GM18519 (cell line): ENCODE data around the gene DNASE1L2.

Experiments
- ATAC-seq: cut with Tn5 transposase; IDR thresholded peaks from one replicate; pipeline ENCODE4 v1.9.1; 2021; ENCODE audit warnings: mild to moderate bottlenecking, moderate library complexity; ENCODE audit not compliant: unreplicated experiment, low FRiP score

DNASE1L2 gene, protein sequence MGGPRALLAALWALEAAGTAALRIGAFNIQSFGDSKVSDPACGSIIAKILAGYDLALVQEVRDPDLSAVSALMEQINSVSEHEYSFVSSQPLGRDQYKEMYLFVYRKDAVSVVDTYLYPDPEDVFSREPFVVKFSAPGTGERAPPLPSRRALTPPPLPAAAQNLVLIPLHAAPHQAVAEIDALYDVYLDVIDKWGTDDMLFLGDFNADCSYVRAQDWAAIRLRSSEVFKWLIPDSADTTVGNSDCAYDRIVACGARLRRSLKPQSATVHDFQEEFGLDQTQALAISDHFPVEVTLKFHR

DNA sequence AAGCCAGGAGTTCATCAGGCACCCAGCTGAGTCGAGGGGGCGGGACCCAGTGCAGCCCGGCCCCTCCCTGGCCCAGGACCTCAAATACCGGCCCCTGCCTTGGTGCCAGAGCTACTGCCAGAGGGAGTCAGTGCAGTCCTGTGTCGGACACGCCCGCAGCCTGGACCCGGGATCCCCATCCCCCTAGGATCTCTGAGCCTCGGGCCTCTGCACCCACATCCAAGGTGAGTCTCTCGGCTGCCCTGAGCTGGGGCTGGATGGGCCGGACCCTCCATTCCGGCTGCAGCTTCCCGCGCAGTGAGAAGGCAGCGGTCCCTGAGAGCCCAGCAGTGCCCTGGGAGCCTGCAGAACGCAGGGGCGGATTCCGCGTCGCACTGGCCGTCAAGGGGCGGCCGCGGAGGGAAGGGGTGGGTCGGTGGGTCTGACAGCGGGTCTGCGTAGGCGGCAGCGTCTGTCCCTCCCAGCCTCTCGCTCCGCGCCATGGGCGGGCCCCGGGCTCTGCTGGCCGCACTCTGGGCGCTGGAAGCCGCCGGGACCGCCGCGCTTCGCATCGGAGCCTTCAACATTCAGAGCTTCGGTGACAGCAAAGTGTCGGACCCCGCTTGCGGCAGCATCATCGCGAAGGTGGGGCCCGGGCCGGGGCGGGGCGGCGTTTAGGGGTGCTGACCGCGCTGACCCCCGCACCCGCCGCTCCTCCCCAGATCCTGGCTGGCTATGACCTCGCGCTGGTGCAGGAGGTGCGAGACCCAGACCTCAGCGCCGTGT lies at the start of gene DNASE1L2:
DNASE1L2 (plus strand) TSS at position 108 of the 765 bp plus-strand sequence; CDS start at position 481, 373 bp downstream.
- ATAC-seq, result no peak

DNA sequence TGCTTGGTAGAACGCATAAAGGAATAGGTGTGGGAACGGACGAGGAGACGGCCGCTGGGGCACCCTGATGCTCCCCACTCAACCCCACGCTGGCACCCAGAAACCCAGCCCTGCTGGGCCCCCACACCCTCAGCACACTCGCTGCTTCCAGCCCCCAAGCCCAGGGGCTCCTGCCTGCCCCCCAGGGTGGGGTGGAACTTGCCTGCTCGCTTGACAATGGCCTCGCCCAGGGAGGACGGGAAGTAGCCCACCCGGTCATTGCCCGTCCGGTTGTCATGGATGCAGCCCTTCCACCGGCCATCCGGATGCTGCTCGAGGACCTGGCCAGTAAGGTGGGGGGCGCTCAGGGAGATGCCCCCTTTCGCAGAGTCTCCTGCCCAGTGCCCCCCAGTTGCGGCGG lies 49.7 kb upstream of the DNASE1L2 start:
- no peak for ATAC-seq

DNA sequence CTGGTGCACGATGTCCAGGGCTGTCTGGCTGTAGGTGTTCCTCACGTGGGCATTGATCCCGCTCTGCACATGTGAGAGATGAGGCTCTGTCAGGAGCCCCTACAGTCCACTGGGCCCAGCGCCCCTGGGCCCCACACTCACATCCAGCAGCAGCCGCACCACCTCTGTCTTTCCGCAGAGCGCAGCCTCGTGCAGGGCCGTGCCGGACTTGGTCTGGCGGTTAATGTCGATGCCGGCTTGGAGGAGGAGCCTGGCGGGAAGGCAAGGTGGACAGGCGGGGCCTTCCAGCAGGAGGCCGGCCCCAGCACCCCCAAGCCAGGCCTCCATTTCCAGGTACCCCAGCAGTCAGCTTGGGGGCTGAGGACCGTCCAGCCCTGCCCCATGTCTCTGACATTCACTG lies 49.0 kb upstream of the DNASE1L2 start:
- ATAC-seq, result no peak

DNA sequence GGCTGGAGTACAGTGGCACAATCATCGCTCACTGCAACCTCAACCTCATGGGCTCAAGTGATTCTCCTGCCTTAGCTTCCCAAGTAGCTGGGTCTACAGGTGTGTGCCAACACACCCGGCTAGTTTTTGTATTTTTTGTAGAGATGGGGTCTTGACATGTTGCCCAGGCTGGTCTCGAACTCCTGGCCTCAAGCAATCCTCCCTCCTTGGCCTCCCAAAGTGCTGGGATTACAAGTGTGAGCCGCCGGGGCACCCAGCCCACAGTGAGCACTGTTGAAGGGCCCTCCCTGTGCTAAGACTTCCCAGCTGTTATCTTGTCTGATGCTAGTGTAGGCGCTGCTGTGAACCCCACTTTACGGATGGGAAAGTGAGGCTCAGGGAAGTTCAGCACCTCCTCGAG lies 47.8 kb upstream of the DNASE1L2 start:
- no peak for ATAC-seq

DNA sequence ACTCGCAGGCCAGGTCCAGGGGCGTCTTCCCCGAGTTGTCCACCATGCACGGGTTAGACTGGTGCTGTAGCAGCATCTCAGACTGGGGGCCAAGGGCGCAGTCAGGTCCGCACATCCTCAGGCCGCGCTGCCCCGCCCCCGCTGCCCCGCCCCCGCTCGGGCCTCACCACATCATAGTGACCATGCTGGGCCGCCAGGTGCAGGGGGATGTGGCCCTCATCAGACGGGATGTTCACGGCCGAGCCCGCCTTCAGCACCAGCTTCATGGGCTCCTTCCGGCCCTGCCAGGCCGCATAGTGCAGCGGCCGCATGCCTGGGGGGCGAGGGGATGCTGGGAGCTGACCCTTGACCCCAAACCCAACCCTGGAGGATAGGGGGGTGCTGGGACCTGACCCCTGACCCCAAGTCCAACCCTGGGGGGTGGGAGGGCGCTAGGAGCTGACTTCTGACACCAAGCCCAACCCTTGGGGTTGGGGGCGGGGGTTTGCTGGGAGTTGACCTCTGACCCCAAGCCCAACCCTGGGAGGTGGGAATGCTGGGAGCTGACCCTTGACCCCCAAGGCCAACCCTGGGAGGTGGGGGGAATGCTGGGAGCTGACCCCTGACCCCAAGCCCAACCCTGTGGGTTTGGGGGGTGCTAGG lies 46.9 kb upstream of the DNASE1L2 start:
- ATAC-seq, result no peak

DNA sequence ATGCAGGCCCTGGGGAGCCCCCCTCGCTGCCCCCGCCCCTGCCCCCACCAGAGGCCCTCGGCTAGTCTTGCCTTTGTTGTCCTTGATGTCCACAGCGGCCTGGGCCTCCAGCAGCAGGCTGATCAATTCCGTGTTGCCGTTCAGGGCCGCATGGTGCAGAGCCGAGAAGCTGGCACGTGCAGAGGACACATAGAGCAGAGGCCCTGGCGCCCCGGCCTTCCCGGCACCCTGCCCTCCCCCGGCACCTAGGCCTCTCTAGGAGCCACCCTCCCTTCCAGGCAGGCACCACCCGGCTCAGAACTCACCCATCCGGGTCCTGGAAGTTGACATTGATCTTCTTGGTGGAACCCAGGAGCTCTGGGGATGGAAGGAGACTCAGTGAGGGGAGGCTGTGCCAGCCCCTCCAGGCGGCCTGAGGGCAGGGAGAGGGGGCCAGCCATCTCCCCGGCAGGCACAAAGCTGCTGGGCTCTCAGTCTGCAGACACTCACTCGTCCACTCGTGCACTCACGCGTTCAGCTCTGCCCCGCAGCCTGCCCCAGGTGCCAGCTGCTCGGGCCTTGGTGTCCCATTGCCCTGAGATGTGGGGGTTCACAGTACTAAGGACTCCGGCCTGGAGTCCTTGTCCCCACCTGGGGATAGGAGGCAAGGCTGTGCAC lies 46.1 kb upstream of the DNASE1L2 start:
- ATAC-seq, result no peak

DNA sequence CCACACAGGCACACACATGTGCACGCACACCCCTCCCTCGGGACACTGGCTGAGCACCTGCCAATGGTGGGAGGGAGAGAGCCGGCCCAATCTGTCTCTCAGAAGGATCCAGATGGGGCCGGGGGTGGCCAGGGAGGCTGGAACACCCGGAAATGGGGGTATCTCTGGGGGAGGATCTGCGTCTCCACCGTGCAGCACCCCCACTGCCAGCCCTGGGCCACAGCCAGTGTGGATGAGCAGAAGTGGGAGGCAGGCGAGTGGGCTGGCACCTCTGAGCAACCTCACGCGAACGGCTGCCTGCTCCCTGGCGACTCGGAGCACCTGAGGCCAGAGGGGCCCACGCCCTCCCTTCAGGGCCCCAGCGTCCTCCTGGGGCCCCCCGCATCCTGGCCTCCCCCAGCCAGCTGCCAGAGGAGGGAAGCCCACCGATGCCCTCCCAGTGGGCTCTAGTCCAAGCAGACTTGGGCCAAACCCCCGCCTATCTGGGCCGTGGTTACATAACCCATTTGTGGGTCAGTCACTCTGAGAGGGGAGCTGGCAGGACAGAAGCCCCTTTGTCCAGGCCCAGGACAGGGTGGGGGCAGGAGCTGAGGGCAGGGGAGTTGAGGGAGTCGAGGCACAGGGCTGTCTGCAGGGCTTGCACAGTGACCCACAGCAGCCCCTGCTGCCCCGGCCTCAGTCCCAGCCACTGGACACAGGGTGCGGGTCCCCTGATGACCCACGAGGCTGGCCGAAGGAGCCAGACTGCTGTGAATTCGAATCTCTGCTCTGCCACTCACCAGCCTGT lies 45.4 kb upstream of the DNASE1L2 start:
- ATAC-seq, result no peak

DNA sequence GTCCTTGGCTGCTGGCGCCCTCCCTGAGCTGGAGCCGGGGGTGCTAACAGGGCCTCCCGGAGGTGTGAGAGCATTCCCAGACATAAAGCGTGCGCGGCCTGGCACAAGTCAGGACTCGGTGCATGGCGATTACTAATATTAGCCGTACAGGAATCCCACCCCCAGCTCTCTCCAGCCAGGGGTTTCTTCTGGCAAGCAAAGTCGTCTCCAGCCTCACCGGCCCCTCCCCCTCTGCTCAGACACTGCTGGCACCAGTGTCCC lies 44.9 kb upstream of the DNASE1L2 start:
- no peak for ATAC-seq

DNA sequence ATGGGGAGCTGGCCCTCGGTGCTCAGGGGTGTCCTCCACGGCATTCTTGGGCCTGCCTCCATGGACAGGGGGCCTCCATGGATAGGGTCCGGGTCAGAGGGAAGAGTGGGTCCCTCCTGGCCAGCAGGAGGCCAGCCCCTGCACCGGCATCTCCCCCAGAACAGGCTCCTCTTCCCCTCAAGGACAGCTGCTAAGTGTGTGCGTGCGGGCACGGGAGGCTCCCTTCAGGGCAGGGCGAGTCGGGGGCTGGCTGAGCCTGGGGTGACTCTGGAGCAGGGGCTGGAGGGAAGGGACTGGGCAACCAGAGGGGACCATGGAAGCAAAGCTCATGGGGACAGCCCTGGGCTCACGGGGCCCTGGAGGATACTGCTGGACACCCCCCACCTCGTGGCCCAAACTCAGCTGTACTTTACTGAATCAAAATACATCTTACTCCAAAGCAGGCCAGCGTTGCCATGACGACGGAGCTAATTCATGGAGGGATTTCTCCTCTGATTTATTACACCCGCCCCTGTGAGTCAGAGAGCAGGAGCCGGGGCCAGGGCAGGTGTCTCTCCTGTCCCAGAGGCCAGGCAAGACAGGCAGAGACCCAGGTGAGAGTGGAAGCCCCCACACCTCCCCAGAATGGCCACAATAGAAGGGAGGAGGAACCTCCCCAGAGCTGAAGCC lies 41.9 kb upstream of the DNASE1L2 start:
- no peak for ATAC-seq

DNA sequence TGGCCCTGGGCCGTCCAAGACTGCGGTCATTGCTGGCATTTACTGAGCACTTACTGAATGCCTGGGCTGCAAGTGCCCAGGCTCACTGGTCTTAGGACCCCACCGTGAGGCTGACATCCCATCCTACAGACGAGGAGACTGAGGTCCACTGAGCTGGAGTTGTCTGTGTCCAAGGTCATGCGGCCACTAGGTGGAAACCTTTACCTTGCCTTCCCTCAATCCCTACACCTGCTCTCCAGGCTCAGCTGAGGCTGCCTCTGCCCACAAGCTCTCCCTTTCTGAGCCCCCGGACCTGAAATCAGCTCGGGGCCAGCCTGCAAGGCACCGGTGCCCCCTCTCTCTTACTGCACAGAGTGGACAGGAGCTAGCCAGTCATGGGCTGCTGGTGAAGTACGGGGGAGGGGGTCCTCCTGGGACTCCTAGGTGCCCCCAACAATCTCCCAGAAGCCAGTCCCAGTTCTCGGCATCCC lies 41.4 kb upstream of the DNASE1L2 start:
- no peak for ATAC-seq

DNA sequence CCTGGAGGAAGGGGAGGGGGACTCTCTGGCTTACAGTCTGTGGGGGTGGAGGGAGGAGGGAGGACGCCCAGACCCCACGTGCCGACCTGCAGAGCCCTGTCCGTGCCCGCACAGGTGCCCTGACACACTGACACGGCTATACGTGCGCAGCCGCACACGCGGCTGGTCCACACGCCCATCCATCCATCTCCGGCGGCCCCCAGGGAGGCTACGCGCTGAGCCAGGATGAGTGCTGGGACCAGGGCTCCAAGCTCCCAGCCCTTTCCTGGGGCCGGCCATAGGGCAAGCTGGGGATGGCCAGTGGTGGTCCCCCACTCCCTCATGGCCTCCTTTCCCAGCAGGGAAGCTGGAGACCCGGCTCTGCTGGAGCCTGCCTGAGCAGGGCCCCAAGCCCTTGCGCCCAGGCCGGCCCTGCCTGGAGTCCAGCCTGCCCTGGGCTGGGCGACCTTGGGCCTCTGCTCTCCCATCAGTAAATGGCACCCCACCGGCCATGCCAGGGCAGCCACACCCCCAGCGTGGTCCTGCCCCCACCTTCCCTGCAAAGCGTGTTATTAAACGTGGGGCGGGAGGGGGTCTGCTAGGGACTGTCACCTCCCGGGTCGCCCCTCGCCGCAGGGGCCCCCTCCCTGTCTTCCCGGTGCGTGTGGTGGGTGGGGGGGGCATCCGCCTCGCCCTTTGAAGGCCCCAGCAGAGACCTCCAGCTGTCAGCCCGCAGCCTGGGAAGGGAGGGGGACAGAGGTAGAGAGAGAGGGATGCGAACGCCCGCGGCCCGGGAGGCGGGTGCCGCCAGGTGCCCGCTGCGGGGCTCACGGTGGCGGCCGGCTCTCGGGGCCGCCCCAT lies 40.7 kb upstream of the DNASE1L2 start:
- ATAC-seq, result no peak

DNA sequence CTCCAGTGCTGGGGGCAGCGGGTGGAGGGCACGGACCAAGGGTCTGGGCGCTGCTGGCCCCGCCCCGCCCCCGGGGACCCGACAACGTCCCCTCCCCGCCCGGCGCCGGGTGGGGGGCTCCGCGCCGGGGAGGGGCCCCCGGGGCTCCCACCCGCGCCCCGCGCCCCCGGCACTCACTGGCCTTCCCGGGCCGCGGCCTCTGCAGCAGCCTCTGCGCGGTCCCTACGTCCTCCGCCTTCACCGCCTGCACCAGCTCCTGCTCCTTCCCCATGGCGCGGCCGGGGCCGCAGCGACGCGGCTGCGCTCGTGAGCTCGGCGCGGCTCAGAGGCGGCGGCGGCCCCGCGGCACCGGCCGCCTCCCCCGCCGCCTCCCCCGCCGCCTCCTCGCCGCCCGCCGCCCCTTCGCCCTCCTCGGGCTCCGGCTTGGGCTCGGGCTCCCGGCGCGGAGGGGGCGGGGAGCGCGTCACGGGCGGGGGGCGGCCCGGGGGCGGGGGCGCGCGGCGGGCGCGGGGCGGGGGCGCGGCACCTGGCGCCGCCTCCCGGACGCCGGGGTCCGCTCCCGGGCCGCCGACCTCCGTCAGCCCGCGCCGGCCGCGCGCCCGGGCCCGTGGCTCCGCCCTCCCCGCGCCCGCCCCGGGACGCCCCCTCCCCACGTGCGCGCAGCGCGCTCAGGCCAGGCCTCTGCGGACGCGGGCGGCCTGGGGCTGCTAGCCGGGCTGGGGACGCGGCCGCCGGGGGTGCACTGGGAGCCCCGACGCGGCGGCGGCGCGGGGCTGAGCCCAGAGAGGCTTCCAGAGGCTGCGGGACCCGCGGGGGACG lies 39.9 kb upstream of the DNASE1L2 start, which contains the start of gene CASKIN1:
CASKIN1 (minus strand) TSS at position 444 of the 819 bp plus-strand sequence; CDS start at position 271, 173 bp downstream.
- ATAC-seq, result no peak

DNA sequence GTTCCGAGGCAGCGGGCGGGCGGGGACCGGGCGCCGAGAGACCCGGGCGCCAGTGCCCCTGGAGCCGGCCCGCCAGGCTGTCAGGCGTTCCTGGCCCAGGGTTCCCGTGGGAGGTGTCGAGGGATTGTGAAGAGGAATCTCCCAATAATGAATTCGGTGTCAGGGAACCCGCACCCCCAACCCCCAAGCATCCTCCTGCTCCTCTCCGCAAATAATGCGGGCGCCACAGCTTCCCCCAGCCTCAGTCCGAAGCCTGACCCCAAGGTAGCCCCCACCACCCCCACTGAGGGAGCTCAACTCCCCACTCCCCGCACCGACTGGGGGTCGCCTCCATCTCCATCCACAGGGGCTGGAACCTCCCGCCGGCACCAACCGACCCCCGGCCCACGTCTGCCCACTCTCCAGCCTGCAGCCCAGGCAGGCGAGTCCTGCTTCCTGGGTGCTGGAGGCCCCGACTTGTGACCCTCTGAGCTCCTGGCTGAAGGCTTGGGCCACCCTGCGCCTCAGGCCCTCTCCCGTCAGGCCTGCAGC lies 39.2 kb upstream of the DNASE1L2 start:
- no peak for ATAC-seq

DNA sequence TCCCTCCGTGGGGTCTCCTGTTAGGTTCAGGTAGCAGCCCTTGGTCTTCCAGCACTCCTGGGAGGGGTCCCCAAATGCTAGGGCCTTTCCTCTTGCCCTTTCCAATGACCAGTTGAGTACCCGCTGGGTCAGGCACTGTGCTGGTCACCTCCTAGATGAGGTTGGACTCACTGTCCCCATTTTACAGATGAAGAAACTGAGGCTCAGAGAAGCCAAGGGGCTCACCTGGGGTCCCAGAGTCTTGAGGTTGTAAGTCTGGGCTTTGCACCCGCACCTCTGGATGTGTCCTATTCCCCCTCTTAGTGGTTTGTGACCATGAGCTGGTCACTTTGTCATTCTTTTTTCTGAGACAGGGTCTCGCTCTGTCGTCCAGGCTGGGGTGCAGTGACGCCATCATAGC lies 38.5 kb upstream of the DNASE1L2 start:
- no peak for ATAC-seq

DNA sequence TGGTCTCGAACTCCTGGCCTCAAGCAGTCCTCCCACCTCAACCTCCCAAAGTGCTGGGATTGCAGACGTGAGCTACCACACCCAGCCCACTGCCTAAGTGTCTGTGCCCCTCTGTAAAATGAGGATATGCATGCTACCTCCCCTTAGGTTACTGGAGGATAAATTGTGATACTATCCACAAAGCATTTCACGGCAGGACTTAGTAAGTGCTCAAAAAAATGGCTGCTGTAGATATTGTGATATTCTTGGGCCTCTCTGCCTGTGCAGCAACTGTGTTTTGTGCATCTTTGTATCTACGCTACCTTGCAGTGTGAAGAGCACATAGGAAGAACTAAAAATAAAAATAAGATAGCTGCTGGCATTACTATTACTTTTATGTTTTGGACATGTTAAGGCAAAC lies 38.0 kb upstream of the DNASE1L2 start:
- no peak for ATAC-seq

DNA sequence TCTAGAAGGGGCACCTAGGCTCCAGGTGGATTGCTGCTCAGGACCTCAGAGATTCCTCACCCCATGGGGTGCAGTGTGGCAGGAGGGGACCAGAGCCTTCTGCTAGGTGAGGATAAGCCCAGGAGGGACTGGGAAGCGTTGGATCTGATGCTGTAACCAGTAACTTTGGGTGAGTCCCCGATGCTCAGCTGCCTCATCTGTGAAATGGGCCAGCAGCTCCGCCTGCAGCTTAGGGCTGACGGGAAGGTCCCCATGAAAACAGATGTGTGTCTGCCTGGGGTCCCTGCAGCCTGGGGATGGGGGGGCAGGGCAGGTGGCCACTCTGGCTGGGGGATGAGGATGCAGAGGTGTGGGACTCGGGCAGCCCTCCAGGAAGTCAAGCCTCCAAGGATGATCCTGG lies 37.1 kb upstream of the DNASE1L2 start:
- no peak for ATAC-seq

DNA sequence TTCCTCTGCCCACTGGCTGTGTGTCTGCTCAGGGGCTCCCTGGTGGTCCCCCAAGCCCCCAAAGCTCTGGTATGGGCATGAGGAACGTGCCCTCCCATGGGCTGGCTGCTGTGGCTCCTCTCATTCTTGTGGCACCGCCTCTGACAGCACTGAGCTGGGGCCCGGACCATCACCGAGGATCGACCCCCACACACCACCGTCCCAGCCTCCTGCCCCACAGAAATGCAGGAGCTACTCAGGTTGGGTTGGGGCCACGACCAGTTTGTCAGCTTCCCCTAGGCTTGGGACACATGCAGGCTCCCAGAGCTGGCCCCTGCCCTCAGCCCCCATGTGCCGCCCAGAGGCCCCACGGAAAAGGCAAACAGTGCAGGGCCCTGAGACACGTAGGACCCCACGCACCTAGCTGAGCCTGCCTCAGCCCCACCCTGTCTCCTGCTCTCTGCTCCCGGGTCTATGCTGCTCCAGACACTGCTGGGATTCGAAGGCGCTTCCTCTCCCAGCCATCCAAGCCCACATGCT lies 36.6 kb upstream of the DNASE1L2 start:
- ATAC-seq, result no peak

DNA sequence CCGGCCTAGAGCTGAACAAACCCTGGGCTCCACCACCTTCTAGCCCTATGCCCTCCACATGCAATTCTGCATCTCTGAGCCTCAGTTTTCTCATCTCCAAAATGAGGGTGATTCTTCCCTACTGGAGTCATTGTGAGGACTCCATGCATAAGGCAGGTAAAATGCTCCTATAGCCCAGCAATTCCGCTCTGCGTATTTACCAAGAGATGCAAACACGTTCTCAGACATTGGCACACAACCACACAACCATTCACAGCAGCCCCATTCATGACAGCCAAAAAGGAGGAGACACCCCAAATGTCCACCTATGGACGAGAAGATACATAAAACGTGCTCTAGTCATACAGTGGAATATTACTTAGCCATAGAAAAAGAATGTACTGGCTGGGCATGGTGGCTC lies 35.9 kb upstream of the DNASE1L2 start:
- ATAC-seq, result no peak
